HG03457 (cell line): ENCODE measurements around the gene ACBD4.
A peak's percentile ranks its signal among the peaks of the same experiment; 100 is the strongest.

Experiments used
- ATAC-seq: cut with Tn5 transposase; IDR thresholded peaks from one replicate; pipeline ENCODE4 v1.9.1; 2021; ENCODE audit warnings: moderate number of reproducible peaks; ENCODE audit not compliant: unreplicated experiment

The ACBD4 gene

DNA sequence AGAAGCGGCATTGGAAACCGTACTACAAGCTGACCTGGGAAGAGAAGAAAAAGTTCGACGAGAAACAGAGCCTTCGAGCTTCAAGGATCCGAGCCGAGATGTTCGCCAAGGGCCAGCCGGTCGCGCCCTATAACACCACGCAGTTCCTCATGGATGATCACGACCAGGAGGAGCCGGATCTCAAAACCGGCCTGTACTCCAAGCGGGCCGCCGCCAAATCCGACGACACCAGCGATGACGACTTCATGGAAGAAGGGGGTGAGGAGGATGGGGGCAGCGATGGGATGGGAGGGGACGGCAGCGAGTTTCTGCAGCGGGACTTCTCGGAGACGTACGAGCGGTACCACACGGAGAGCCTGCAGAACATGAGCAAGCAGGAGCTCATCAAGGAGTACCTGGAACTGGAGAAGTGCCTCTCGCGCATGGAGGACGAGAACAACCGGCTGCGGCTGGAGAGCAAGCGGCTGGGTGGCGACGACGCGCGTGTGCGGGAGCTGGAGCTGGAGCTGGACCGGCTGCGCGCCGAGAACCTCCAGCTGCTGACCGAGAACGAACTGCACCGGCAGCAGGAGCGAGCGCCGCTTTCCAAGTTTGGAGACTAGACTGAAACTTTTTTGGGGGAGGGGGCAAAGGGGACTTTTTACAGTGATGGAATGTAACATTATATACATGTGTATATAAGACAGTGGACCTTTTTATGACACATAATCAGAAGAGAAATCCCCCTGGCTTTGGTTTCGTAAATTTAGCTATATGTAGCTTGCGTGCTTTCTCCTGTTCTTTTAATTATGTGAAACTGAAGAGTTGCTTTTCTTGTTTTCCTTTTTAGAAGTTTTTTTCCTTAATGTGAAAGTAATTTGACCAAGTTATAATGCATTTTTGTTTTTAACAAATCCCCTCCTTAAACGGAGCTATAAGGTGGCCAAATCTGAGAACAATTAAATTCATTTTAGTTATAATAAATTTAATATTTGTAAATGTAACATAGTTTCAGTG, 14.5 kb downstream of the ACBD4 start:
- no peak for ATAC-seq

DNA sequence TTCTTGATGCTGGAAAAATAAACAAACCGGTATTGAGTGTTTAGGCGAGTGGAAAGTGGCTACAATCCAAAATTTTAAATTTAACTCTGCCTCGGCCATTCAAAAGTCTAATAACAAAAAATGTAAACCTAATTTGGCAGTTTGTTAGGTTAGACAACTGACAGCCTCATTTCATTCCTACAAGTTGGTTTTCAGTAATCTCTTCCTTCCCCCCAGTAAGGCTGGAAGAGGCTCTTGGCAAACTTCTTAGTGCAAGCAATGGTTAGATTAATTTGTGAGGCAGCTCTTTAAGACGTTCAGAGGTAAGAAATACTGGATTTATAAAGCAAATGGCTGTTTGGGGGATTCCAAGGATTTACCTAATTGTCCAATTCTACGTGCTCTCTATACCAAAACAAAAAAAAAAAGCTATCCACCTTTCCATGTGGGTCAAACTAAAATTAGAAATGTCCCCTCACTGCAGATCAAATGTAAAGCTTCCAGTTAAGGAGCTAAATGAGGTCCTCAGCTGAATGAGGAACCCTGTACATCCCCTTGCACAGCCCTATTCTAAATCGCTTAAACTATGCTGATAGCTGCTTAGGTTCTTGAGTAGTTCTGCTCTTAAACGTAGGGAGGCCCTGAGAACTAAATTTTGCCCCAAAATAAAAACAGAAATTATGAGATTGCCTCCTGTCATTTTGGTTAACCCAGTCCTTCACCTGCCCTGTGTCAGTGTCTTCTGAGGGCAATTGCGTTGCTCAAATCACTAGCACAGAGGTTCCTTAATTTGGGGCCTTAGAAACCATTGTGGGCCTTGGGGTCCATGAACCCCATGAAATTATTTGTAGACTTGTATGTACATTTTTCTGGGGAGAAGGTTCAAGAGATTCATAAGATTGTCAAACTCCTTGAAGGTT, 15.7 kb downstream of the ACBD4 start:
- ATAC-seq = no peak

- no peak for ATAC-seq
These were observed 19.5 kb downstream of the ACBD4 start for GRCh38 chr17:45155029-45155428.

DNA sequence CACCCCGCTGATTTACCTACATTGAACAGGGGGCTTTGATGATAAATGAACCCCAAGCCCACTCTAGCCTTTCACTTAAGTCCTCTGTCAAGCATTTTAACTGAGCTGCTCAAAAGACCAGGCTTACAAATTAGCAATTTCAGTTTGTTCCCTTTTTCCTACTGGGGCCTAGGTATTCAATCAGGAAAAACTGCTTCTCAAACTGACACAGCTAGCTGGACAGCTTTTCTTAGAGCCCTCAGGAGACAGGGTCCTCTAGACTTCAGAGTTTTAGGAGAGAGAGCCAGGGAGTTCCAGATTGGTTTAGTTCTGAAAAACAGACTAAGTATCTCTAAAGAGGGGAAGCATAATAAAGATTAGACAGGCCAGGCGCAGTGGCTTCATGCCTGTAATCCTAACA, 20.0 kb downstream of the ACBD4 start:
- ATAC-seq = no peak

- ATAC-seq = no peak
These were observed 20.8 kb downstream of the ACBD4 start for GRCh38 chr17:45156242-45156641.

- peak; percentile 13 for ATAC-seq
These were observed 25.2 kb downstream of the ACBD4 start for GRCh38 chr17:45160447-45161287.

DNA sequence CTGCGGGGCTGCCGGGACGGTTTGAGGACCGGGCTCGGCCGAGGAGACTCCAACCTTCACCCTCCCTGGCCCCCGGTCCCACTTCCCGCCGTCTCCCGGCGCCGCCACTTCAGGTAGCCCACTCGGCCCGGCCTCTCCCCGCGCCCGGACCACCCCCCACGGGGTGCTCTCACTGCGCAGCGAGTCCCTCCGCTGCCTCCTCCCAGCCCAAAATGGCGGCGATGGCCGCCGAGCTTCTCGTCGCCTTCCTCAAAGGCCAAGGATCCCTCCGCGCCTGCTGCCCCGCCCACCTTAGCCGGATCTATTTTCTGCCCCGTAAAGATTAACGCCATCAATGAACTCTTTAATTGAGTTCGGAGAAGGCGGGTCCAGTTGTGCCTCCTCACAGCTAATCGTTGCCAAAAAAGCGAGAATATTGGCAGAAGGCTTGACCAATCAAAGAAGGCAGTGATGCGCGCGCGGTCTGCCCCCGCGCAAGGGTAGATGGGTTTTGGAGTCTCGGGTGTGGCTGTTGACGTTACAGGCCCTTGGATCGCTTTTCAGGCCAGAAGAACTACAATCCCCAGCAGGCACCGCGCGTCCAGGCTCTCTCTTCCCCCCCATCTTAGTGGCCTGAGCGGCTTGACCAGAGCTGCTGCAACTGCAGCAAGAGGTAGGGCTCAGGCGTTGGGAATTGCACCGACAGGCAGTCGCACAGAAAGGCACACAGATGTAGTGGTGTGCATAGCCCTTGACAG, 26.0 kb downstream of the ACBD4 start, which contains the start of gene HEXIM2:
Gene HEXIM2 (plus strand): TSS at position 588 of the 737 bp plus-strand sequence. CDS start 919 bp downstream, outside the sequence.
- ATAC-seq = peak; percentile 68

DNA sequence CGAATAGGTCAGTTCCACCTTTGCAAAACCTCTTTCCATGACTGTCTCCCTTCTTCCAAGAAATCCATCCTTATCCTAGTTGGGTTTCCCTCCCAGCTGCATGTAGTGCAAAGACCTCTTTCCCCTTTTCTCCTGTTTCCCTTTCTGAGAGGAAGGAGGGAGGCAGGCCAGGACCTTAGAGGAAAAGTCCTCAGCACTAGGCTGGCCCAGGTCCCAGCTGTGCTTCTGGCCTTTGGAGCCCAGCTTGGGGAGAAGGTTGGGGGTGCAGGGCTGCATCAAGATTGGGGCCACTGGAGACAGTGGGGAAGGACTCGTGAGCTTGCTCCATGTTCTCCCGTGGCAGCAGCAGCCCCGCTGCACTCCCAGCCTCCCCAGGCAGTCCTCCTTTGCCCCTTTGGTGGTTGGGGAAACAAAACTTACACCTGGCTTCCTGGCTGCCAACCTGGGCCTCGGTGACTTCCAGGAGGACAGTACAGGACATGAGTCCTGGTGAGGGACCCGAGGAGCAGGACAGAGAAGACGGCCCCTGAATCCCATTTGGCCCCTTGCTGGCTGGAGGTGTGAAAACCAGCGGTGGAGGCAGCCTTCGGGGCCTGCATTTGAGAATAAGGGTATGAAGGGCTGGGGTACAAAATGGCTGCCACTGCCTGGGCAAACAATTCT, 26.7 kb downstream of the ACBD4 start:
- ATAC-seq = no peak

GRCh38 chr17:45164734-45165269, 29.3 kb downstream of the ACBD4 start:
- no peak for ATAC-seq

DNA sequence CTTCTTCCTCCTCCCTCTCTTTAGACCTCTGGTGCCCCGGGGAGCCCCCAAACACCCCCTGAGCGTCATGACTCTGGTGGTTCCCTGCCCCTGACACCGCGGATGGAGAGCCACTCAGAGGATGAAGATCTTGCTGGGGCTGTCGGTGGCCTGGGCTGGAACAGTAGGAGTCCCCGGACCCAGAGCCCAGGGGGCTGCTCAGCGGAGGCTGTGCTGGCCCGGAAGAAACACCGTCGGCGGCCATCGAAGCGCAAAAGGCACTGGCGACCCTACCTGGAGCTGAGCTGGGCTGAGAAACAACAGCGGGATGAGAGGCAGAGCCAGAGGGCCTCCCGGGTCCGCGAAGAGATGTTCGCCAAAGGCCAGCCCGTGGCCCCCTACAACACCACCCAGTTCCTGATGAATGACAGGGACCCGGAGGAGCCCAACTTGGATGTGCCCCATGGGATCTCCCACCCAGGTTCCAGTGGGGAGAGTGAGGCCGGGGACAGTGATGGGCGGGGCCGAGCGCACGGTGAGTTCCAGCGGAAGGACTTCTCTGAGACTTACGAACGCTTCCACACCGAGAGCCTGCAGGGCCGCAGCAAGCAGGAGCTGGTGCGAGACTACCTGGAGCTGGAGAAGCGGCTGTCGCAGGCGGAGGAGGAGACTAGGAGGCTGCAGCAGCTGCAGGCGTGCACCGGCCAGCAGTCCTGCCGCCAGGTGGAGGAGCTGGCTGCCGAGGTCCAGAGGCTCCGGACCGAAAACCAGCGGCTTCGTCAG, 33.7 kb downstream of the ACBD4 start:
- ATAC-seq = no peak

DNA sequence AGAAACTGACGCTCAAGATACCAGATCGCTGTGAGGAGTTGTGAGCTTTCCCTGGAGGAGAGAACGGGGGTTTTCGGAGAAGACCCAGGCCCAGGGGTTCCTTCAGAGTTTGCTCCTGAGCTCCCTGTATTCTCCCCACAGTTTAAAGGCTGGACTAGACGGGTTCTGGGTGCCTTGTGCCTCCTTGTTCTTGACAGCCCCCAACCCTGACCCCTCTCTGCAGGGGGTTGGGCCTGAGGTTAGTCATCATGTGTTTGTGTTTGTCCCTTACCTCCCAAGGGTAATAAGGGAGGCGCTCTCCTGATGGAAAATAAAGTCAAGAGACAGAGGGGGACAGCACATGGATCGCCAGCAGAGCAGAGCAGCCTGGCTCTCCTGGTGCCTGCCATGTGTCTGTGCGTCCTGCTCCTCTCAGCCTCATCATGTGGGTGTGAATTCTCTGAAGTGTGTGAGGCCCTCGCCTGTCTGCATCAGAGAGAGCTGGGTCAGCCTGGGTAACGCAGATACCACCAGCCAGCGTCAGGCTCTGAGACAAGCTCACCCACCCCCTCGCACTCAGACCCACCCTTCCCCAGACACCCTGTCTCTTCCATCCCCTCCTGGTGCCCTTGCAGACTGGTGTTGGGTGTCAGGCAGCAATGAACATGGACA, 34.9 kb downstream of the ACBD4 start:
- no peak for ATAC-seq

- ATAC-seq = no peak
These were observed 35.4 kb downstream of the ACBD4 start for GRCh38 chr17:45170931-45171337.

DNA sequence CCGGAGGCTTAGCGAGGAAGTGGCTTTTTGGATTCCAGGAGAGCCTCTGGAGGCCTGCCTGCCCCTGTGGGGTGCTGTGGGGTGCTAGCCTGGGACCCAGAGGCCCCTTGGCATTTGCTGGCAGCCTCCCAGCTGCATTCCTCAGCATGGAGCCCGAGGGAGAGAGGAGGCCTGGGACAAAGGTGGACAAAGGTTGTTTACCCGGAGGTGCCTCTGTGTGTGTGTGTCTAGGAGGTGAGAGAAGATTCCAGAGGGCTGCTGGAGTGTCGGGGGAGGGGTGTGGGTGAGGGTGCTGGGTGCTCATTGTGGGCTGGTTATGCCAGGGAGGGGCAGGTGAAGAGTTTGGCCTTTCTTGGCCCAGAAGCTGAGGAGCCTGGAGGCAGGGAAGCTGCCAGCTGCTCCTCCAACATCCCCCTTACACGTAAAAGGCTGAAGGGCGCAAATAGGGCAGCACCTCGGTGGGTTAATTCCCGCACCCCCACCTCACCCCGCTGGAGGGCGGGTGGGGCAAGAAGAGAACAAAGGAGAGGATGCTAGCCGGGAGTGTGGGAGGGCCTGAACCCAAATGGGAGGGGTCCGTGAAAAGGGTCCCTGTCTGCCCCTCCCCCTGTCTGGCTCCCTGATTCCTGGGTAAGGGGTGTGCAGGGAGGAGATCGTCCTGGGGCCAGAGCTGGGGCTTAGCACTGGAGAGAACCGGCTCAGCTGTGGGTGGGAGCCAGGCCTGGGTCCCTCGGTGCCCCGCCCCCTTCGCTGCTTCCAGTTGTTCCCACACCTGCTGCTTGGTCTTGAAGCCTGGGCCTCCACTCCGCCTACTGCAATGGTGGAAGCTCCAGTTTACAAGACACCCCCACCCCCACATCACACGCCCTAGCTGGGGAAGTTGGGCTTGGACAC, 36.1 kb downstream of the ACBD4 start:
- ATAC-seq = no peak

DNA sequence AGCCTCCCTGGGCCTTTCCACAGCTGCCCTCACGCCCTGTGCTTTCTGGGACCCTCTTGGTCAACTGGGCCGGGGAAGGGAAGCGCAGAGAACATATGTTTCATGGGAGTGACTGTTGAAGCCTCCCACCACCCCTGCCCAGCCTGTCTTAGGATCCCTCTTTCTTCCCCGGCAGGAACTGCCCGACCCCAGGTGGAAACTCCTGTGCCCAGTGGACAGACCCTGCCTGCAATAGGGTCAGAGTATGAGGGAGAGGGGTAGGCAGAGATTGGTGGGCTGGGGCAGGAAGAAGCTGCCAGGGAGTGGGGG, 36.7 kb downstream of the ACBD4 start:
- no peak for ATAC-seq

- no peak for ATAC-seq
These were observed 37.2 kb downstream of the ACBD4 start for GRCh38 chr17:45172541-45173286.

DNA sequence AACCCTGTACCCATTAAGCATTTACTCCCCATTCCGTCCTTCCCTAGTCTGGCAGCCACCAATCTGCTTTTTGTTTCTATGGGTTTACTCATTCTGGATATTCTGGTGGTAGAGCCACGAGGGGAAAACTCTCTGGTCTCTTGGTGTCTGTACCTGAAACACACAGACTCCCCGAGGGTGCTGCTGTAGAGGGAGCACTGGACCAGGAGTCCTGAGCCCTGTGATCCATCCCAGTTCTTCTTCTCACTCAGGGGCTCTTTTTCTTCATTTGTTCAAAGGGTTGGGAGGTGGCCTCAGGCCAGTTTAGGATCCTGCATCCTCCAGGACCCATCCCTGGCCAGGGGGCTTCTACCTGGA, 40.2 kb downstream of the ACBD4 start:
- ATAC-seq = no peak
